Upper lobe of right lung (tissue), 1 donor: ENCODE results near the gene TSEN54. TPM values are rescaled to one million over a fixed set of nuclear protein-coding genes. Genes with fewer than 3 reads are reported as not detected.

Experiments used
- ATAC-seq: fragments of 200-7000 bp; cut with Tn5 transposase; one replicate; pipeline ENCODE4 v1.9.1; 2020; ENCODE audit warnings: mild to moderate bottlenecking, moderate library complexity
- DNase-seq: peaks from one replicate; pipeline ENCODE4 v3.0.0-alpha.2; 2020
- H3K27ac ChIP-seq: fragments of 200-600 bp; one replicate; pipeline ENCODE4 v1.8.0; 2022
- H3K27me3 ChIP-seq: fragments of 200-600 bp; one replicate; pipeline ENCODE4 v1.8.0; 2022; ENCODE audit warnings: mild to moderate bottlenecking
- H3K36me3 ChIP-seq: fragments of 200-600 bp; one replicate; pipeline ENCODE4 v1.8.0; 2022
- H3K4me1 ChIP-seq: fragments of 200-600 bp; one replicate; pipeline ENCODE4 v1.8.0; 2022
- H3K4me3 ChIP-seq: fragments of 200-600 bp; one replicate; pipeline ENCODE4 v1.8.0; 2022; ENCODE audit warnings: mild to moderate bottlenecking
- H3K9me3 ChIP-seq: fragments of 200-600 bp; one replicate; pipeline ENCODE4 v1.8.0; 2022
- CTCF ChIP-seq: fragments of 200-600 bp; IDR thresholded peaks from one replicate; pipeline ENCODE4 v1.8.0; 2022; ENCODE audit warnings: antibody characterized with exemption
- intact Hi-C: fragments of 100-400 bp; cut with DNase I; formaldehyde crosslinking; loops from one replicate; pipeline ENCODE4 v1.11.0; 2022
- total RNA-seq: library from RNA; stranded (reverse); fragmentation: NEBNext Ultra II Directional; extraction: Animal tissue kit (Norgen Biotek cat#: 25700); gene quantifications from one replicate; pipeline ENCODE4 v1.2.1, GENCODE V29; 2021
- donor health status: DM: no; HTN: yes; CAD: no; lungs with severe emphysema.

Gene TSEN54
- total RNA-seq, 1 donor from 2014 or later, result 21.6 TPM

- TF ChIP-seq CTCF, result no peak
- H3K27ac ChIP-seq, result no peak overlapping the region
- no peaks in the 10 kb centered on the region for H3K27me3 ChIP-seq
- no peaks in the 10 kb centered on the region for H3K9me3 ChIP-seq
- intact Hi-C loops, result no loop called here
- no peak for DNase-seq
- H3K4me3 ChIP-seq, result no peak overlapping the region
- H3K36me3 ChIP-seq, result peaks cover 29% of the 10 kb centered on the region
- H3K4me1 ChIP-seq, result peaks cover 28% of the 10 kb centered on the region
- ATAC-seq, result no peak
Measured at GRCh38 chr17:75488693-75489510, 27.4 kb upstream of the TSEN54 start.

GRCh38 chr17:75489511-75489955 is 26.8 kb upstream of the TSEN54 start:
- H3K27me3 ChIP-seq, result no peaks in the 10 kb centered on the region
- no peak overlapping the region for H3K27ac ChIP-seq
- H3K9me3 ChIP-seq, result no peaks in the 10 kb centered on the region
- DNase-seq (no peak), ATAC-seq (no peak)
- peaks cover 28% of the 10 kb centered on the region for H3K4me1 ChIP-seq
- no peak for TF ChIP-seq CTCF
- peaks cover 36% of the 10 kb centered on the region for H3K36me3 ChIP-seq
- no peak overlapping the region for H3K4me3 ChIP-seq
- intact Hi-C loops, result no loop called here

DNA sequence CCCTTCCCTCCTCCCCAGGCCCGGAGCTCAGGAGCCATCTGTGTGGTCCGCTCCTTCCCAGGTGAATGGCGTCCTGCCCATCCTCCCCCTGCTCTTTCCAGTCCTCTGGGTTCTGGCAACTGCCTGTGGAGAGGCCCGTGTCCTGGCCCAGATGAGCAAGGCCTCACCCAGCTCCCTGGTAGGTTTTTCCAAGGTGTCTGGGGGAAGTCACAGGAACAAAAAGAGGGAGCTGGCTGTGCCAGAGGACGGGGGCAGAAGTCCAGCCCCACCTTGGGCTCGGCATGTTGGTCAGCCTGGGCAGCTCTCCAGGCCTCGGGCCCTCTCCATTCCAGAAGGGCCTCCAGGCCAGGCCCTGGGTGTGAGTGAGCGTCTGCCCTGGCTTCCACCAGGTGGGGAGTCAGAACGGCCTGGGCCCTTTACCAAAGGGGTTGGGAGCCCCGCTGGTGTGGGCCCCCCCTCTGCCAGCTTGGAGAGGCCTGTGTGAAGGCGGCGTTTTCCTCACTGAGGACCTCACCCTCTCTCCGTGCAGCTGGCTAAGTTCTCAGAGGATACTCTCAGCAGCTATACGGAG is 26.1 kb upstream of the TSEN54 start:
- H3K4me3 ChIP-seq, result no peak overlapping the region
- peak overlapping the region; percentile 60 for H3K27ac ChIP-seq
- H3K27me3 ChIP-seq, result no peaks in the 10 kb centered on the region
- peaks cover 28% of the 10 kb centered on the region for H3K4me1 ChIP-seq
- H3K36me3 ChIP-seq, result peaks cover 41% of the 10 kb centered on the region
- DNase-seq (no peak), ATAC-seq (peak; percentile 37)
- H3K9me3 ChIP-seq, result no peaks in the 10 kb centered on the region
- intact Hi-C loops, result no loop called here
- no peak for TF ChIP-seq CTCF

DNA sequence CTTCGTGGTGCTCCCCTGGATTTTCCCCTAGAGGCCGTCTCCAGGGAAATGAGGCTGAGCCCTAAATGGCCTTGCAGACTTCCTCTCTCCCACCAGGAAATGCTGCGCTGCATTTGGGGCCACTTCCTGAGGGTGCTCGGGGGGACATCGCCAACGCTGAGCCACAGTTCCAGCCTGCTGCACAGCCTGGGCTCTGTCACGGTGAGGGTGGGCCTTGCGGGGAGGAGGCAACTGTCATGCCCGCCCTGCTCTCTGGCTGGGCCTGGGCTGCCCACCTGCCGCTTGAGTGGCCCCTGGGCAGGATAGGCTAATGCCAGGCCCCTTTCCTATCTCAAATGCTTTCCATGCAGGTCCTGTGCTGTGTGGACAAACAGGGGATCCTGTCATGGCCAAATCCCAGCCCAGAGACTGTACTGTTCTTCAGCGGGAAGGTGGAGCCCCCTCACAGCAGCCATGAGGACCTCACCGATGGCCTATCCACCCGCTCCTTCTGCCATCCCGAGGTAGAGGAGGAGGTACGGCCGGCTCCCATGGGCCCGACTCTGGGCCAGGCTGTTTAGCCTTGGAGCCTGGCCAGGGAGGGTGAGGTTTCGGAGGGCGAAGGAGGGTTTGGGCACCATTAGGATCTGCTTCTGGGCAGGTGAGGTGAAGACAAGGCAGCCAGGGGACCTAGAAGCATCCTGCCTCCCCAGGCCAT is 25.2 kb upstream of the TSEN54 start:
- no peaks in the 10 kb centered on the region for H3K9me3 ChIP-seq
- ATAC-seq (no peak), DNase-seq (no peak)
- intact Hi-C loops, result no loop called here
- H3K36me3 ChIP-seq, result peaks cover 41% of the 10 kb centered on the region
- TF ChIP-seq CTCF, result no peak
- peaks cover 28% of the 10 kb centered on the region for H3K4me1 ChIP-seq
- peak overlapping the region; percentile 60 for H3K27ac ChIP-seq
- no peaks in the 10 kb centered on the region for H3K27me3 ChIP-seq
- no peak overlapping the region for H3K4me3 ChIP-seq

- DNase-seq (no peak), ATAC-seq (no peak)
- Histone ChIP-seq H3K9me3 (no peaks in the 10 kb centered on the region), H3K4me3 (no peak overlapping the region), H3K27ac (peak overlapping the region; percentile 30), H3K4me1 (peaks cover 28% of the 10 kb centered on the region), H3K27me3 (no peaks in the 10 kb centered on the region), H3K36me3 (peaks cover 45% of the 10 kb centered on the region)
- TF ChIP-seq CTCF, result no peak
- intact Hi-C loops, result no loop called here
Measured at GRCh38 chr17:75491680-75492079, 24.6 kb upstream of the TSEN54 start.
